Measurements from ENCODE around the gene CSK.

Gene CSK

DNA sequence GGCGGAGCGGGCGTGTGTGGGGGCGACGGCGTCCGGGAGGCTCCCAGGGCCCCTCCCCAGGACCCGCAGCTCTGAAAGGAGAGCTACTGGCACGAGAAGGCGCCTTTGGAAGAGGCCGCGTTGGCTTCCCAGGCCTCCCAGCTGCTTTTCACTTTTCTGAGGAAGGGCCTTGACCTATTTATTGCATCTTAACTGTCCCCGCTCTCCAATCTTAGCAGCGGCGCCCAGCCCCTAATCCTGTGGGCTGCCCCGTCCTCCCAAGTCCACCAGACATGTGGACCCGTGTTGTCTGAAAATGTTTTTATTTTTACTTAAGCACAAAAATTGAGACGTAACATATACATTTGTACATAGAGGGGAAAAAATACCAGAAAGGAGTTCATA lies 61.6 kb downstream of the CSK start:
- DNase-seq (ENCODE audit: low spot score): no peak

DNA sequence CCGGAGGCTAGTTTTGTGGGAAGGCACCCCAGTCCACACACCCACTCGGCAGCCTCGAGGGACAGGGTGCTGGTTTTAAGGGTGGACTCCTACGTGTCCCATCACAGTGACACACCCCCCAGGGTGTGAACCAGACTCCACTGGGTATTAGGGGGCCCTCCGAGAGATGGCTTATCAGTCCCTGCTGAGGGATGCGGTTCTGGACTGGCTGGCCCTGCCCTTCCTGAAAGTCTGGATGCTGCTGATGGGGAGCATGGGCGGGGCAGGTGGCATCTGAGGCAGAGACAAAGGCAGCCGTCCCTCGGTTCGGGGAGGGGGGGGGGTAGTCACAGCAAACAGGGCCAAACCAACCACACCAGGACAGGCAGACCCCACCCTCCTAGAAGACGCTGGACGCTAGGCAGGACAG lies 62.0 kb downstream of the CSK start:
- DNase-seq (ENCODE audit: low spot score): no peak

DNA sequence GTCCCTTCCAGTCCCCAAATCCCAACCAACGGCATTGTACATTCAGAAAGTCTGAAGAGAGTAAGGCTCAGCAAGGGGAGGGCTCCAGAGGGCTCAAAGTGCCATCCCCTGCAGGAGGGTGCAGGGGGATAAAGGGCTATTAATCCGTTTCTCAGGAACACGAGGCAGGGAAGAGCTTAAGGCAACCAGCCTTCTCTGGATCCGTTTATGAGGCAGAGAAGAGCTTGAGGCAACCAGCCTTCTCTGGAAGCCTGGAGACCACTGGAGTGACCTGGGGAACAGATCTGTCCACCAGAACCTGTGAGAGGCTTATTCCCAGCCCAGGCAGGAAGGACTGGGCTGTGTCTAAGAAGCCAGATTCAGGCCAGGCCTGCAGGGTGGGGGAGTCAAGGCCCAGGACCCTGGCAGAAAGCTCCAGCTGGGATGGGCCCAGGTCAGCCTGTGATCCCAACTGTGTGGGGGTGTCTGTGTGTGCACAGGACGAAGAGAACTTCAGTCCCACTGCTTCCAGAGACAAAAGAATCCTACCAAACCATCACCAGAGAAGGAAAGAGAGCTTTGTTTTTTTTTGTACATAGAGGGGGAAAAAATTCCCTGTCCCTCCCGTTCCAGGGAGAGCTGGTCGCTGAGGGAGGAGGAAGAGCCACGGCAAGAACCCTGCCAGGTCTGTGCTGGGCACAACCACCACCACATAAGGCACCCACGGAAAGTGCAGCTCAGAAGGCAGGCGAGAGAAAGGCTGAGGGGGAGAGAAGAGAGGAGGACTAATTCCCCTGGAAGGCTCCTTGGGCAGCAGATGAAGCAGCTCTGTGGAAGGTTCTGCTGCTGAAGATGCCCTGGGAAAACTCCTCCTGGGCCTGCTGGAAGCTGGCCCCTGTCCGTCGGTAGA lies 62.7 kb downstream of the CSK start:
- no peak for DNase-seq (ENCODE audit: low spot score)

DNA sequence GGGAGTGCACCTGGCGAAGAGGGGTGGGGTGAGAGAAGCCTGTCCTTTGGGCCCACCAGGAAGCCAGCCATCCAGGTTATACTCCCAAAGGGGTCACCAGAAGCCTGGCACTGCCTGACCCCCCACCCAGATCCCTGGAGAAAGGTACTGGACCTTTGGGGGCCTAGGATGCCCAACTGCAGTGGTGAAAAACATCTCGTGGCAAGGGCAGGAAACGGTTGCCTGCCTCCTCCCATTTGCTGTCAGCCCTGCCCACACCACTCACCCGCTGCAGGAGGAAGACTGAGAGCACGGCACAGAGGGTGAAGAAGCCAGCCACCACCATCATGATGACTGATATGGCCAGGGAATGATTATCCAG lies 63.3 kb downstream of the CSK start:
- no peak for DNase-seq (ENCODE audit: low spot score)

DNA sequence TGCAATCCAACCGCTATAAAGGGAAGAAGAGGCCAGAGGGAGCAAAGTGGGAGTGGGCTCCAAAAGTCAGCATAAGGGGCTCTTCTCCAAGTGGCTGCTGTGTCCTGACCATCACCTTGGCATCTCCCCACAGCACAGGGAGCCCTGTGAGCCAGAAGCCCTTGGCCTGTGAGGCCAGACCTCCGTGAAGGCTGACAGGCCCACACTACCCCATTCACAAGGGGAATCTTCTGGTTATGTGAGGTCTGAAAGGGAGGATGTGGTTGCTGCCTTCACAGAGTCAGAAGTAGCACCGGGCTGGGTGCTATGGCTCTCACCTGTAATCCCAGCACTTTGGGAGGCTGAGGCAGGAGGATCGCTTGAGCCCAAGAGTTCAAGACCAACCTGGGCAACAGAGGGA lies 63.7 kb downstream of the CSK start:
- DNase-seq (ENCODE audit: low spot score): no peak

DNA sequence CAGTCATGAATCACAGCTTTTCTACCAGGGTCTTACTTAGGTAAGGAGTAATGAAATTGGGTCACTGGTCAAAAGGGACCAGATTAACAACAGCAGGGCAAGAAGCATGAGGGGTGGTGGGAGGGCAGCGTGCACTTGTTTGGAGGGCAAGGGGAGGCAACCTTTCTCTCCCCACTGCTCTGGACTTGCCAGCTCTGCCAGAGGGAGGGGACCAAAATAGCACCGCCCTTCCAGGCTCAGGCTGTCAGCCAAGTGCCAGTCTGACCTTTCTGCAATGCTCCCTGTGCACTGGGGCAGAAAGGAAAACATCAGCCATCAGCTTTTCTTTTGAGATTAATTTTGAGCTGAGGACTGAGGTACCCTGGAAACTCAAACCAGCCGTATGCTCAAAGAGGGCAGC lies 65.6 kb downstream of the CSK start:
- no peak for DNase-seq (ENCODE audit: low spot score)

DNA sequence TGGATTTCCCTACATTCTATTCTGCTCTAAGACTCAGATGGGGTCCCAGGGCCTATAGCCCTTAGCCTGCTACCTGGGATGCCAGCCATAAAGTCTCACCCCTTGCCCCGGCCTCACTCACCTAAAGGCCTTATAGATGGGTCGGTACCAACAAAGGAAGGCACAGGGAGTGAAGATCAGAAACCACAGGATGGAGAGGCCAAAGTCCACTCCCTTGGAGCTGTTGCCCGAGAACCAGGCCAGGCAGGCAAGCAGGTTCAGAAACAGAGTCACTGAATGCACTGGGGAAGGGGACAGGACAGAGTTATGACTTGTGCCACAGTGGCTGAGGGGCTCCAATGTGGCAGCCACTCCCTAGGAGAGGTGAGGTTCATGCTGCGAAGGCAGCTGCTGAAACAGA lies 68.5 kb downstream of the CSK start:
- no peak for DNase-seq (ENCODE audit: low spot score)

DNA sequence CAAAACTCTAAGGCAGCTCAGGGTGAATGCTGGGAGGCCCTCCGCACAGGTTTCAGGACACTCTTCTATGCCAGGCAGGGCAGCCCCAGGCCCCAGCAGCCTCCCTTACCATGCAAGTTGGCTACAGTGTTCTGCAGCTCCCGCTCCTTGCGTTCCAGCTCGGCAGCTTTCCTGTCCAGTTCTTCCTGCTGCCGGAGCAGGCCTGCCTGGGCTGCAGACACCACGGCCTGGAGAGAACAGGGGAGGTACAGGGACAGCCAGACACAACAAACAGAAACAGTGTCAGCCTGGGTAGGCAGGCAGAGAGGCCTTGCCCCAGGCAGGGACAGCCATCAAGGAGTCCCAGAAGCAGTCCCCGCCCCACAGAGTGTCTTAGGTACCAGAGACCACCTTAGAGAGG lies 70.1 kb downstream of the CSK start:
- DNase-seq (ENCODE audit: low spot score): no peak
